ENCODE measurements around the gene JARID2. TPM values are rescaled to one million over a fixed set of nuclear protein-coding genes. Genes with fewer than 3 reads are reported as not detected.

Gene JARID2
- total RNA-seq, 1 experiment from 2014 or later: 6.0 TPM

DNA sequence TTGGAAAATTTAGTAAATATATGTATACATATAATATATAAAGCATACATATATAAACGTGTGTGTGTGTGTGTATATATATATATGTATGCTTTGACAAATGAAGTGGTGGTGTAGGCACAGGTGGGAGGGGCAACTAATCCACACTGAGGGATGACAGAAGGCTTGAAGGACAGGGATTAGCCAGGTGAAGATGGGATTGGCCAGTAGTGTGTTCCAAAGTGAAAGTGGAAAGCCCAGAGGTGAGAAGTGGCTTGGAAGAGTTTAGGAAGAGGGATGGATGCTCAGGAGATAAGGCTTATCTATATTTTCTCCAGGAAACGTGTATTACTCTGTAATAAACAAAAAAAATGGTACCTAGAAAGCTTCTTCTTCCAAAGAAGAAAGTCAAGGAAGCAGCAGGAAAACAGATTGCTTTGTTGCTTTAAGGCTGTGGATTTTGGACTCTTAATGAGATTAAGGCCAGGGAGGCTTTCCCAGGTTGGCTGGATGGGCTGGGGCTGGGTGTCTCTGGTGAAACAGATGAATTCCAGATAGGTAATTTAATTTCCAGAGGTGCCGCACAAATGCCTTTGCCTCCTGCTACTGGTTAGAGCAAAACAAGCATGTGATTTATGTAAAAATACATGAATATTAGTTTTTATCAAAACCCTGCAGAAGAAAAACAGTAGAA is 63.9 kb downstream of the JARID2 start:
- TF ChIP-seq POLR2AphosphoS5 (IDR thresholded peaks at IDR 0.05; ENCODE audit: low read depth, low read length) (no peak), REST (IDR thresholded peaks at IDR 0.05; ENCODE audit: insufficient read depth in 1 of 2, low read depth in 2 of 2, low read length in 1 of 2) (no peak), TCF7L2 (IDR thresholded peaks at IDR 0.05; ENCODE audit: low read depth, low read length) (no peak), SIN3A (IDR thresholded peaks at IDR 0.05; ENCODE audit: borderline replicate concordance, insufficient read depth, low read depth, low read length) (no peak), CTCF (IDR thresholded peaks at IDR 0.05) (no peak)
- H3K36me3 ChIP-seq (ENCODE audit: control insufficient read depth, insufficient read depth, low read length): no peaks in the 10 kb centered on the region

DNA sequence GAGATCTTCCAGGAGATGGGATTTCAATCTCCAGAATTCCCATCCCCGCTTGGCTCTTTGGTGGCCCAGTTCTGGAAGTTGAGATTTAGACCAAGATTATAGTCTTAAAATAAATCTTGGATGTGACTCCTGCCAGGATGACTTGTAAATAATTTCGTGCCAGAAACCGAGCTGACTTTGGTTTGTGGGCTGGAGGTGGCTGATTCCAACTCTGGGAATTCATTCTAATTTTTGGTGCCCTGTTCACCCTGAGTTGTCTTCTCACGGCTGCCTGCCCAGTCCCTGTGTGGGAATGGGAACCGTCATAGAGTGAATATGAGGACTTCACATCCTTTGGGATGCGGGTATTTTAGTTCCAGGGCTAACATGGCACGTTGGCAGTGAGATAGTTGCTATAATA is 64.8 kb downstream of the JARID2 start:
- Histone ChIP-seq H3K27me3 (ENCODE audit: control insufficient read depth, insufficient read depth, low read length) (no peaks in the 10 kb centered on the region), H3K9me3 (ENCODE audit: control insufficient read depth, insufficient read depth, low read depth, low read length) (no peaks in the 10 kb centered on the region), H3K27ac (ENCODE audit: low read length) (no peak overlapping the region), H3K36me3 (ENCODE audit: control insufficient read depth, insufficient read depth, low read length) (no peaks in the 10 kb centered on the region), H3K4me1 (ENCODE audit: control insufficient read depth, insufficient read depth, low read length) (no peaks in the 10 kb centered on the region), H3K4me3 (ENCODE audit: low read depth in 2 of 2, low read length in 2 of 2) (no peak overlapping the region)
- POLR2A ChIA-PET: no interaction called here
- in situ Hi-C loops (cut with HindIII; ENCODE audit: low pct_unique_long_range_greater_than_20kb, low sequenced_read_pairs): no loop called here
- CTCF ChIA-PET: no interaction called here
- BruUV-seq (replicated peaks): no TSS peak
- no peak for DNase-seq (ENCODE audit: low read depth, low spot score)
- intact Hi-C loops (cut with micrococcal nuclease; ENCODE audit: unreplicated experiment): no loop called here
- ATAC-seq: no peak
- TF ChIP-seq REST (IDR thresholded peaks at IDR 0.05; ENCODE audit: insufficient read depth in 1 of 2, low read depth in 2 of 2, low read length in 1 of 2): no peak

More for the DNA sequence above, 63.9 kb downstream of the JARID2 start:
- in situ Hi-C loops (cut with HindIII; ENCODE audit: low pct_unique_long_range_greater_than_20kb, low sequenced_read_pairs) (no loop called here), intact Hi-C loops (cut with micrococcal nuclease; ENCODE audit: unreplicated experiment) (no loop called here)
- no TSS peak for BruUV-seq (replicated peaks)
- H3K4me1 ChIP-seq (ENCODE audit: control insufficient read depth, insufficient read depth, low read length): no peaks in the 10 kb centered on the region
- H3K27ac ChIP-seq (ENCODE audit: low read length): no peak overlapping the region
- no peaks in the 10 kb centered on the region for H3K9me3 ChIP-seq (ENCODE audit: control insufficient read depth, insufficient read depth, low read depth, low read length)
- no peak overlapping the region for H3K4me3 ChIP-seq (ENCODE audit: low read depth in 2 of 2, low read length in 2 of 2)
- no peaks in the 10 kb centered on the region for H3K27me3 ChIP-seq (ENCODE audit: control insufficient read depth, insufficient read depth, low read length)
- DNase-seq (ENCODE audit: low read depth, low spot score) (no peak), ATAC-seq (no peak)
- CTCF ChIA-PET: no interaction called here
- POLR2A ChIA-PET: no interaction called here
